Mucosa of descending colon (tissue), 3 donors: Measurements from ENCODE around the gene KCND2. TPM values are rescaled to one million over a fixed set of nuclear protein-coding genes. Genes with fewer than 3 reads are reported as not detected.

Source experiments
- ATAC-seq: fragments of 200-7000 bp; cut with Tn5 transposase; one replicate; pipeline ENCODE4 v1.9.1; 2020; ENCODE audit warnings: mild to moderate bottlenecking, moderate library complexity
- DNase-seq, 3 donors: peaks; one replicate each; pipeline ENCODE4 v3.0.0-alpha.2; 2020
- H3K36me3 ChIP-seq: fragments of 200-600 bp; one replicate; pipeline ENCODE4 v1.8.0; 2021; ENCODE audit warnings: low read depth, mild to moderate bottlenecking
- H3K4me1 ChIP-seq: fragments of 200-600 bp; one replicate; pipeline ENCODE4 v1.8.0; 2021; ENCODE audit warnings: low read depth, mild to moderate bottlenecking
- H3K4me3 ChIP-seq: fragments of 200-600 bp; one replicate; pipeline ENCODE4 v1.8.0; 2021; ENCODE audit warnings: mild to moderate bottlenecking
- H3K9me3 ChIP-seq: fragments of 200-600 bp; one replicate; pipeline ENCODE4 v1.8.0; 2021; ENCODE audit warnings: mild to moderate bottlenecking
- CTCF ChIP-seq: fragments of 200-600 bp; IDR thresholded peaks from one replicate; pipeline ENCODE4 v1.8.0; 2022; ENCODE audit warnings: antibody characterized with exemption, mild to moderate bottlenecking
- intact Hi-C, 2 donors: fragments of 100-400 bp; cut with DNase I in 1 of 2; cut with micrococcal nuclease in 1 of 2; formaldehyde crosslinking; loops; one replicate each; pipeline versions ENCODE4 v1.11.0 to v1.11.1; 2022; cut with DNase I, micrococcal nuclease
- total RNA-seq, 3 donors: library from RNA; stranded (reverse); fragmentation: NEBNext Ultra II Directional in 2 of 3; extraction: Animal tissue kit (Norgen Biotek cat#: 25700) in 2 of 3; gene quantifications; one replicate each; pipeline versions ENCODE4 v1.2.1 to v1.2.4, GENCODE V29; 2021 to 2023
- donor health status: DM: no; HTN: no; CAD: no; lungs with moderate emphysema.
- donor health status: DM: no; HTN: no; CAD: no.
- donor health status: DM: no; HTN: yes; CAD: no.

Gene KCND2
- total RNA-seq, 3 donors from 2014 or later = 0.09 to 0.98 (median 0.41) TPM

- Histone ChIP-seq H3K4me1 (no peaks in the 10 kb centered on the region), H3K36me3 (no peaks in the 10 kb centered on the region), H3K4me3 (no peak overlapping the region), H3K9me3 (no peaks in the 10 kb centered on the region)
- TF ChIP-seq CTCF = no peak
- DNase-seq (no peak), ATAC-seq (no peak)
- intact Hi-C loops = no loop called here
Measured at GRCh38 chr7:120724955-120725354, 452.0 kb downstream of the KCND2 start.

GRCh38 chr7:120725376-120726039, 452.5 kb downstream of the KCND2 start:
- Histone ChIP-seq H3K4me1 (no peaks in the 10 kb centered on the region), H3K9me3 (no peaks in the 10 kb centered on the region), H3K36me3 (no peaks in the 10 kb centered on the region), H3K4me3 (no peak overlapping the region)
- ATAC-seq (no peak), DNase-seq (no peak)
- intact Hi-C loops = no loop called here
- TF ChIP-seq CTCF = no peak

GRCh38 chr7:120729245-120729644, 456.3 kb downstream of the KCND2 start:
- DNase-seq (no peak), ATAC-seq (no peak)
- TF ChIP-seq CTCF = no peak
- no peaks in the 10 kb centered on the region for H3K36me3 ChIP-seq
- H3K4me3 ChIP-seq = no peak overlapping the region
- H3K9me3 ChIP-seq = no peaks in the 10 kb centered on the region
- no peaks in the 10 kb centered on the region for H3K4me1 ChIP-seq
- intact Hi-C loops = no loop called here

GRCh38 chr7:120731271-120731670, 458.3 kb downstream of the KCND2 start:
- intact Hi-C loops = no loop called here
- TF ChIP-seq CTCF = no peak
- H3K4me3 ChIP-seq = no peak overlapping the region

GRCh38 chr7:120732256-120732655, 459.3 kb downstream of the KCND2 start:
- DNase-seq (no peak), ATAC-seq (no peak)
- Histone ChIP-seq H3K36me3 (no peaks in the 10 kb centered on the region), H3K4me1 (no peaks in the 10 kb centered on the region), H3K9me3 (no peaks in the 10 kb centered on the region), H3K4me3 (no peak overlapping the region)
- intact Hi-C loops = no loop called here
- no peak for TF ChIP-seq CTCF

More at GRCh38 chr7:120731271-120731670, 458.3 kb downstream of the KCND2 start:
- Histone ChIP-seq H3K4me1 (no peaks in the 10 kb centered on the region), H3K36me3 (no peaks in the 10 kb centered on the region), H3K9me3 (no peaks in the 10 kb centered on the region)
- DNase-seq (no peak), ATAC-seq (no peak)

- intact Hi-C loops = no loop called here
- TF ChIP-seq CTCF = no peak
- Histone ChIP-seq H3K4me1 (no peaks in the 10 kb centered on the region), H3K9me3 (no peaks in the 10 kb centered on the region), H3K4me3 (no peak overlapping the region), H3K36me3 (no peaks in the 10 kb centered on the region)
- DNase-seq (no peak), ATAC-seq (no peak)
Measured at GRCh38 chr7:120733143-120733542, 460.2 kb downstream of the KCND2 start.
